Keratinocyte (primary cell): ENCODE measurements around the gene TSPOAP1. TPM values are rescaled to one million over a fixed set of nuclear protein-coding genes. Genes with fewer than 3 reads are reported as not detected.

ENCODE experiments used
- DNase-seq: peaks from one replicate; pipeline ENCODE4 v3.0.0-alpha.2; 2011; ENCODE audit warnings: low read depth, missing footprints, low spot score
- FAIRE-seq: peaks from 2 replicates; lab custom pipeline; 2011; peaks lifted over from hg19 to GRCh38; lab: Jason Lieb, UNC
- H2AFZ ChIP-seq: 2 replicates; pipeline ENCODE4 v1.6.0; 2012; ENCODE audit warnings: low read length, control low read depth, inconsistent platforms; ENCODE audit not compliant: control insufficient read depth
- H3K27ac ChIP-seq: 2 replicates; pipeline ENCODE4 v1.5.1; 2011; ENCODE audit warnings: low read length; ENCODE audit not compliant: control insufficient read depth, insufficient read depth
- H3K27me3 ChIP-seq: 3 replicates; pipeline ENCODE4 v1.6.0; 2011; ENCODE audit warnings: low read length; ENCODE audit not compliant: control insufficient read depth, insufficient read depth; ENCODE audit errors: extremely low read depth
- H3K36me3 ChIP-seq, 2 experiments: 2 replicates in 1 of 2; 3 replicates in 1 of 2; pipeline ENCODE4 v1.5.1; 2011; ENCODE audit warnings: low read length in 2 of 2, mild to moderate bottlenecking in 1 of 2; ENCODE audit not compliant: control insufficient read depth in 2 of 2, insufficient read depth in 2 of 2; ENCODE audit errors: extremely low read depth in 1 of 2
- H3K4me1 ChIP-seq: 3 replicates; pipeline ENCODE4 v1.5.1; 2011; ENCODE audit warnings: low read length; ENCODE audit not compliant: control insufficient read depth, insufficient read depth; ENCODE audit errors: extremely low read depth
- H3K4me2 ChIP-seq: 3 replicates; pipeline ENCODE4 v1.6.0; 2011; ENCODE audit warnings: low read depth, low read length; ENCODE audit not compliant: control insufficient read depth, insufficient read depth; ENCODE audit errors: extremely low read depth
- H3K4me3 ChIP-seq, 3 experiments: fragments of 200-600 bp in 1 of 3; sonication (generic) in 1 of 3; 2 replicates in 2 of 3; 3 replicates in 1 of 3; pipeline ENCODE4 v1.5.1; 2011 to 2016; ENCODE audit warnings: low read length in 3 of 3, mild to moderate bottlenecking in 3 of 3, control low read depth in 2 of 3, inconsistent platforms in 1 of 3, low read depth in 1 of 3, mixed read lengths in 1 of 3, mixed run types in 1 of 3, moderate library complexity in 1 of 3; ENCODE audit not compliant: control insufficient read depth in 2 of 3, insufficient read depth in 2 of 3; ENCODE audit errors: extremely low read depth in 1 of 3
- H3K79me2 ChIP-seq: 2 replicates; pipeline ENCODE4 v1.6.0; 2012; ENCODE audit warnings: low read length; ENCODE audit not compliant: control insufficient read depth, insufficient read depth
- H3K9ac ChIP-seq: 3 replicates; pipeline ENCODE4 v1.6.0; 2011; ENCODE audit warnings: low read length; ENCODE audit not compliant: control insufficient read depth, insufficient read depth; ENCODE audit errors: extremely low read depth
- H3K9me1 ChIP-seq: 3 replicates; pipeline ENCODE4 v1.6.0; 2011; ENCODE audit warnings: low read length; ENCODE audit not compliant: control insufficient read depth, insufficient read depth; ENCODE audit errors: extremely low read depth
- H3K9me3 ChIP-seq: 2 replicates; pipeline ENCODE4 v1.5.1; 2012; ENCODE audit warnings: low read depth, low read length; ENCODE audit not compliant: control insufficient read depth
- H4K20me1 ChIP-seq: 3 replicates; pipeline ENCODE4 v1.6.0; 2011; ENCODE audit warnings: low read length; ENCODE audit not compliant: control insufficient read depth, insufficient read depth; ENCODE audit errors: extremely low read depth
- EZH2 ChIP-seq: IDR thresholded peaks from one replicate; pipeline ENCODE4 v1.6.1; 2012; ENCODE audit warnings: inconsistent platforms, mild to moderate bottlenecking, low read length, moderate library complexity
- dilution Hi-C: fragments of 300-500 bp; cut with MboI; formaldehyde crosslinking; loops from one replicate; pipeline ENCODE4 v1.7.0; 2020; ENCODE audit warnings: low sequenced_read_pairs; ENCODE audit not compliant: extremely low pct_ligation_motif_present
- polyA plus RNA-seq, 5 experiments: library from polyadenylated mRNA; depleted of rRNA in 3 of 5; stranded (reverse) in 3 of 5; stranded (forward) in 1 of 5; unstranded in 1 of 5; fragments of >200 nt; gene quantifications; 1 replicate in 1 of 5; 2 replicates in 3 of 5; 3 replicates in 1 of 5; pipeline versions ENCODE4 v1.2.1 to v1.2.3, GENCODE V29; 2011 to 2012; ENCODE audit warnings: missing spikeins in 2 of 5, low read depth in 1 of 5, low replicate concordance in 1 of 5
- TF ChIP-seq, protein P1 (sequence below), 3 experiments: IDR thresholded peaks in 1 of 3; conservative IDR thresholded peaks in 1 of 3; optimal IDR thresholded peaks in 1 of 3; 2 replicates in 2 of 3; 3 replicates in 1 of 3; pipeline versions ENCODE3 to v1.5.1; 2011; ENCODE audit warnings: low read length in 3 of 3, mild to moderate bottlenecking in 3 of 3, moderate library complexity in 2 of 3, control low read depth in 1 of 3, inconsistent platforms in 1 of 3; ENCODE audit not compliant: insufficient read depth in 2 of 3; ENCODE audit errors: extremely low read depth in 1 of 3

Gene TSPOAP1
- polyA plus RNA-seq, 1 donor (not counting 4 experiments of a cell fraction or from before 2014, with no cell fraction given): 0.04 TPM

DNA sequence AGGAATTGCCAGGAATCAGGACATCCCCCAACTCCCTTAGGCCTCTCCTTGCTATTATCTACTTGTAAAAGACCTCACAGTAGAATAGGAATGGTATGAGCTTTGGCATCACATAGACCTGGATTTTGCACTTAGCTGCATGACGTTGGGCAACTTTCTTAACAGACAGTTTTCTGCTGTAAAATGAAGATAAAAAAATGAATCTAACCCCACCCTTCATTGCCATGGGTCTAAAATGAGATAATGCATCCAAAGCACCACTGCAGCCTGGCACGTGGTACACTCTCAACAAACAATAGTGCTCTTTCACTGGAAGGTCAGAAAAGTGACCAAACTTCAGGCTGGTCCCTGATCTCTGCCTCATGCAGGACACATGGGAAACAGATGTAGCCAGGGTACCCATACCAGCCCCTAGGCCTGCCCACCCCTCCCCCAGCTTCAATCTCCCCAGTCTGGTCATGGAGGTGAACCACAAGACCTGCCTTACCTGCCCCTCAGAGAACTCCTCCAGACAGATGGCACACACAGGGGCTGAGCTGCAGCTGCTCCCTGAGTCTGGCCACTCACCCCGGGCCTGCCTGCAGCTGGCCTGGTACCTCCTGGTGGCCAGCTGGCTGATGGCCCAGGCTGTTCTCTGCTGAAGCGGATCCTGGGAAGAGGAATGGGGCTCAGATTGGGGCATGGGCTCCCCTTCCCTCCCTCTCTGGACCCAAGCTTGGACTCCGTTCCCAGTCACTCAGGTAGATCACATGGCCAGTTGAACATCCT is 31.9 kb upstream of the TSPOAP1 start:
- DNase-seq (no peak), FAIRE-seq (no peak)
- peaks cover 18% of the 10 kb centered on the region for H3K4me1 ChIP-seq
- no peaks in the 10 kb centered on the region for H3K9me3 ChIP-seq
- H3K27ac ChIP-seq: no peak overlapping the region
- TF ChIP-seq, protein P1, sequence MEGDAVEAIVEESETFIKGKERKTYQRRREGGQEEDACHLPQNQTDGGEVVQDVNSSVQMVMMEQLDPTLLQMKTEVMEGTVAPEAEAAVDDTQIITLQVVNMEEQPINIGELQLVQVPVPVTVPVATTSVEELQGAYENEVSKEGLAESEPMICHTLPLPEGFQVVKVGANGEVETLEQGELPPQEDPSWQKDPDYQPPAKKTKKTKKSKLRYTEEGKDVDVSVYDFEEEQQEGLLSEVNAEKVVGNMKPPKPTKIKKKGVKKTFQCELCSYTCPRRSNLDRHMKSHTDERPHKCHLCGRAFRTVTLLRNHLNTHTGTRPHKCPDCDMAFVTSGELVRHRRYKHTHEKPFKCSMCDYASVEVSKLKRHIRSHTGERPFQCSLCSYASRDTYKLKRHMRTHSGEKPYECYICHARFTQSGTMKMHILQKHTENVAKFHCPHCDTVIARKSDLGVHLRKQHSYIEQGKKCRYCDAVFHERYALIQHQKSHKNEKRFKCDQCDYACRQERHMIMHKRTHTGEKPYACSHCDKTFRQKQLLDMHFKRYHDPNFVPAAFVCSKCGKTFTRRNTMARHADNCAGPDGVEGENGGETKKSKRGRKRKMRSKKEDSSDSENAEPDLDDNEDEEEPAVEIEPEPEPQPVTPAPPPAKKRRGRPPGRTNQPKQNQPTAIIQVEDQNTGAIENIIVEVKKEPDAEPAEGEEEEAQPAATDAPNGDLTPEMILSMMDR (optimal IDR thresholded peaks at IDR 0.05 in 1 of 3, IDR thresholded peaks at IDR 0.05 in 1 of 3, conservative IDR thresholded peaks at IDR 0.05 in 1 of 3; ENCODE audit: extremely low read depth in 1 of 3, insufficient read depth in 2 of 3, low read length in 3 of 3): no peak
- no peak for TF ChIP-seq EZH2
- peaks cover 5% of the 10 kb centered on the region for H4K20me1 ChIP-seq
- H3K4me3 ChIP-seq: no peak overlapping the region
- peaks cover 15% of the 10 kb centered on the region for H3K79me2 ChIP-seq
- H3K9ac ChIP-seq: no peak overlapping the region
- H3K9me1 ChIP-seq: peaks cover 4% of the 10 kb centered on the region
- dilution Hi-C loops: no loop called here
- H3K36me3 ChIP-seq: peaks cover 38 to 58% of the 10 kb centered on the region in 2 experiments
- no peak overlapping the region for H3K4me2 ChIP-seq
- no peaks in the 10 kb centered on the region for H3K27me3 ChIP-seq
- no peak overlapping the region for H2AFZ ChIP-seq

GRCh38 chr17:58358408-58359172 is 30.0 kb upstream of the TSPOAP1 start:
- H3K4me1 ChIP-seq: no peaks in the 10 kb centered on the region
- no peak for DNase-seq
- no peaks in the 10 kb centered on the region for H3K27me3 ChIP-seq
- no peak overlapping the region for H2AFZ ChIP-seq
- no peaks in the 10 kb centered on the region for H3K9me1 ChIP-seq
- dilution Hi-C loops: no loop called here
- peaks cover 6% of the 10 kb centered on the region for H3K79me2 ChIP-seq
- peaks cover 2% of the 10 kb centered on the region for H4K20me1 ChIP-seq
- no peak overlapping the region for H3K9ac ChIP-seq
- no peak overlapping the region for H3K4me2 ChIP-seq
- H3K36me3 ChIP-seq: peaks cover 47 to 48% of the 10 kb centered on the region in 2 experiments
- TF ChIP-seq, protein P1 (optimal IDR thresholded peaks at IDR 0.05 in 1 of 3, IDR thresholded peaks at IDR 0.05 in 1 of 3, conservative IDR thresholded peaks at IDR 0.05 in 1 of 3; ENCODE audit: extremely low read depth in 1 of 3, insufficient read depth in 2 of 3, low read length in 3 of 3): no peak
- TF ChIP-seq EZH2: no peak
- H3K4me3 ChIP-seq: no peak overlapping the region
- no peak overlapping the region for H3K27ac ChIP-seq
- H3K9me3 ChIP-seq: no peaks in the 10 kb centered on the region
- no peak for FAIRE-seq
